Stimulated activated CD8-positive, alpha-beta memory T cell treated with anti-CD3 and anti-CD28 coated beads, Interleukin-4, amount 100 ng/mL, for 24 hours (primary cell): ENCODE measurements around the gene C2orf42.
"Not testable (repeated sequence)": the region's sequence is repeated elsewhere in the genome, so short reads cannot be mapped to it uniquely, and the experiment has no call there.

Experiments used
- DNase-seq: peaks from one replicate; pipeline ENCODE4 v3.0.0-alpha.2; 2020; ENCODE audit warnings: low read depth

Gene C2orf42

DNA sequence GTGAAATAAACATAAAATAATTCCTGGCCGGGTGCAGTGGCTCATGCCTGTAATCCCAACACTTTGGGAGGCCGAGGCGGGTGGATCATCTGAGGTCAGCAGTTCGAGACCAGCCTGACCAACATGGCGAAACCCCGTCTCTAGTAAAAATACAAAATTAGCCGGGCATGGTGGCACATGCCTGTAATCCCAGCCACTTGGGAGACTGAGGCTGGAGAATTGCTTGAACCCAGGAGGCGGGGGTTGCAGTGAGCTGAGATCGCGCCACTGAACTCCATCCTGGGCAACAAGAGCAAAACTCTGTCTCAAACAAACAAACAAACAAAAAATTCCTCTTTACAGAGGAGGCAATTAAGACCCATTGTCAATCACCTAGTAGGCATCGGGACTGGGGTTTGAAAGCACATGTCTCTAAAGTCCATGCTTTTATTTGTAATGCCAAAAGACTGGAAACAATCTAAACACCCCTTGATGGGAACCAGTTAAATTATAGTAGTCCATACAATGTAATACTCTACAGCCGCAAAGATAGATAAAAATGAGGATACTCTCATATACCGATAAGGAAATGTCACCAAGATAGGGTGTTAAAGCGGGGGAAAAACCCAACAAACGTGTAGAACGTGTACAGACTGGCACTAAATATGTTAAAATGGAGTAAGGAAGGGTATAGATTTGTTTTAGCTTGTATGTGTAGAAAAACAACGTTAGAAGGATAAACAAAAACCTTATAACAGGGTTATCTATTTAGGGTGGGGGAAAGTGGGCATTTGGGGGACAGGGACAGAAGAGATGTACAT, 59.3 kb downstream of the C2orf42 start:
- not testable (repeated sequence) for DNase-seq

GRCh38 chr2:70128005-70128404, 62.8 kb downstream of the C2orf42 start:
- no peak for DNase-seq

GRCh38 chr2:70126413-70126812, 64.4 kb downstream of the C2orf42 start:
- DNase-seq = no peak

GRCh38 chr2:70125498-70125898, 65.3 kb downstream of the C2orf42 start:
- DNase-seq = no peak

DNA sequence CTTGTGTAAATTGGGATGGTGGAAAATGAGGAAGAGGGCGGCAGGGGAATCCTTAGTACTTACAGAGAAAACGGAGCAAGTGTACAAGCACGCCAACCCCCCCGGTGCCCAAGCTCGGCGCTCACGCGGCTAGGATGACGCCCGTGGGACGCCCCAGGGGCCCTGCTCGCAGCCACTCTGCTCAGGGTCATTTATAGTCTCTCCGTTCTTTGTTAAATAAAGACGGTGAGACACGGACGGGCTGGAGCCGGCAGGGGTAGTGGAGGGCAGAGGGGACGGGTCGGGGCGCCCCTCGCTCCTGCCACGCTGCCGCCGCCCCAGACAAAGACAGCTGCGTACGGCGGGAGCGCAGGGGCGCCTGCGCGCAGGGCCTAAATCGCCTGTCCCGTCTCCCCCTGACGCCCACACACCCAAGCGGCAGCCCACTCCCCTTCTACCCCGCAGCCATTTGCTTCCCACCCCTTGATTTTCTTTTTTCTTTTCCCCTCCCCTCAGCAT, 65.8 kb downstream of the C2orf42 start:
- peak; percentile 52 for DNase-seq

DNA sequence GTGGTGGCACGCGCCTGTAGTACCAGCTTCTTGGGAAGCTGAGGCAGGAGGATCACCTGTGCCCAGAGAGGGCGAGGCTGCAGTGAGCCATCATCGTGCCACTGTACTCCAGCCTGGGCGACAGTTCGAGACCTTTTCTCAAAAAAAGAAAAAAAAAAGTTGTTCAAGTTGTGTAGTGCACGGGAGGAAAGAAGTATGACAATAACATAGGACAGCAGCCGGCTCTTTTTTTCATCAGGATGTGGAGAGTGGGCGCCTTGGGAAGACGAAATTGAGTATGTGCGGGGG, 67.0 kb downstream of the C2orf42 start:
- no peak for DNase-seq

- DNase-seq = no peak
Observed at GRCh38 chr2:70123051-70123828, 67.6 kb downstream of the C2orf42 start.

- DNase-seq = no peak
Observed at GRCh38 chr2:70122470-70122869, 68.3 kb downstream of the C2orf42 start.

DNA sequence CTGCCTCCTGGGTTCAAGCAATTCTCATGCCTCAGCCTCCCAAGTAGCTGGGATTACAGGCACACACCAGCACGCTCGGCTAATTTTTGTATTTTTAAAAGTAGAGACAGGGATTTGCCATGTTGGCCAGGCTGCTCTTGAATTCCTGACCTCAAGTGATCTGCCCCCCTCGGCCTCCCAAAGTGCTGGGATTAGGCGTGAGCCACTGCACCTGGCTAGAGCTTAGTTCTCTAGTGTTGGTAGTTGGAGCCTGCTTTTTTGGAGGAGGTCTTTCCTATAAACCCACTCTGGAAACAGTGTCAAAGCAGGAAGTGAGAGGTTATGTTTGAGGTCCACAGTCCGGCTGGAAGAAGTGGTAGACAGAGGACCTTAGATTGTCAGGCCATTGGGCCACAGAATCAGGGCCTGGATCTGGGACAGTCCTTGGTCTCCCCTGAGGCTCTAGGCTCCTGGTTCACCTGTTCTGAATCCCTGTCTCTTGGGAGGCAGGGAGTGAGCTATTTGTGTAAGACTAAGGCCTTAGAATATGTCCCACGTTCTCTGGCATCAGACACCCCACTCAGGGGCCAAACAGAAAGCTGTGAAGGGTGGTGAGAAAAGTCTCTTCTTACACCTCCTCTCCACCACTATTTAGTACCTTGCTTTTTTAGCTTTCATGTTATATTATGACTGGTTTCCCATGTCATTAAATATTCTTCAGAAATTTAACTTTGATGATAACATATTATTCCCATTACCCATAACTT, 69.0 kb downstream of the C2orf42 start:
- DNase-seq = no peak

DNA sequence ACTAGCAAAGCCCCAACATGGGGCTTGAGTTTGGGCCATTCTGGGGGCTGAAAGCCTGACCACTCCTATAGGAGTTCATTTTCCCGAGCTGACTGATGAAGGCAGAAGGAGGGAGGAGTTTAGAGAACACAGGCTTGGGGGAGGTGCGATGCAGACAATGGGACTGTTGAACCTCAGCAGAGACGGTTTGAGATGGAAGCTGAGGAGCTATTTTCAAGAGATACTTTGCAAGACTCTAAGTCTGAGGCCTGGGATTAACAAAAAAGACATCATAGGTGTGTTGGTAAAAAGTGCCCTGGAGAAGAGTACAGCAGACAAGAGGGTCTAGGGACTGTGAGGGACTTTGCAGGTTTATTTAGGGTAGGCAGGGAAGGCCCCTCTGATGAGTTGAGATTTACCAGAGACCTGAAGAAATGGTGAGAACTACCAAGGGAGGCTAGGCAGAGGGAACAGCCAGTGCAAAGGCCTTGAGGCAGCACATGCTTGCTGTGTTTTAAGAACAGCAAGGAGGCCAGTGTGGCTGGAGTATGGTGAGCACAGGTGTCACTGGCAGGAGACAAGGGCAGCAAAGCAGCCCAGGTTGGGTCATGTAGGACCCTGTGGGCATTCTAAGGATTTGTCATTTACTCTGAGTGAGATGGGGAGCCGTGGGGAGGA, 71.9 kb downstream of the C2orf42 start:
- no peak for DNase-seq

DNA sequence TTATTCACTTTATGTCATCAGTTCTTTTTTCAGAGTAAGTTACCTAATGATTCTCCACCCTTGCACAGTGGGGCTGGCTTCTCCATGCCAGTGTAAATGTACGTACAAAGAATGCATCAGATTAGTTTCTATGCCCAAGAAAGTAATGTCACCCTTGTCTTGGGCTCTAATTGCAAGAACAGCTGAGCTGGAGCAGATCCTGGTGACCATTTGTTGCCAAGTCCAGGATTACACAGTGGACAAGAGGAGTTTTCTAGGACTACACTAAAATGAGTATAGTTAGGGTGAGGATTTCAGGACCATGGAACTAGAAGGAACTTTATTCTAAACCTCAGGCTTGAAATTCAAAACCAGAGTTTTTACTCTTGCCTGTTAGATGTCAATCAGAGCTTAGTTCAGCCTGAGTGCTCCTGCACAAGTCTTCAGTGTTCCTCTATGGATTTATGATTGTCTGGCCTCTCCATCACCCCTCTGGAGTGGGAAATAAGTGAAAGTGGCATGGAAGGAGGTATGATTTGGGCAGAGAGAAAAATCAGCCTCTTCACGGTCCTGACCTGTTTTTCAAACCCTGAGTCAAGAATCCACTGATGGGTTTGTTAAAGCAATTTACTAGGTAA, 73.8 kb downstream of the C2orf42 start:
- no peak for DNase-seq

GRCh38 chr2:70115646-70116442, 75.0 kb downstream of the C2orf42 start:
- DNase-seq = no peak

GRCh38 chr2:70113359-70114070, 77.3 kb downstream of the C2orf42 start:
- DNase-seq = no peak

DNA sequence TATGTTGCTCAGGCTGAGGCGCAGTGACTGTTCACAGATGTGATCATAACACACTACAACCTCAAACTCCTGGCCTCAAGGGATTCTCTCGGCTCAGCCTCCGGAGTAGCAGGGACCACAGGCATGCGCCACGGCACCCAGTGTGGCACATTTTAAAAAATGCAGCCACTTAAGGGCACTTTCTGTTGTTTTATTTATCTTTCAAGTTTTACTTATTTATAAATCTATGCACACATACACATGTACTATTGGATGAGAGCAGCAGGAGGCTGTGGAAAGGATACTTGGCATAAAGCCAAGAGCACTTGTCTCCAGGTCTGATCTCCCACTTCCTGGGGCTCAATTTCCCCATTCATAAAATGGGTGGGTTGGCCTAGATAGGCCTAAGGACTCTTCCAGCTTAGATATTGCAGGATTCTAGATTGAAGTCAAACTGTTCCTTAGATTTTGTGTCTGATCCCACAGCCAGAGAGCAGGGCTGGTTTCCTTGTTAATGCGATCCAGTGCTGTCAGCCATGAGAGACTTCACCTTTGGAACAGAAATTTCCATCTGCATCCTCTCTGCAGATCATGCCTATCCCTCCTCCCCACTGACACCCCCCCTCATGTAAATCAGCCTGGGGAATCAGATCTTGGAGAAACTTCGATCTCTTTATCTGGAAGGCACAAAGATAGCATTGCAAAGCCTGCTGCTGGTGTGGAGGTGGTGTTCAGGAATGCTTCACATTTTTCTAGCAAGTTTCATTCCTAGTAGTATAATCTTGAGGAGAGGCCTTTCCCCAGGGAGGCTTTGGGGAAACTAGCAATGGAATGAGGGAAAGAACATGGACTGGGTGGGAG, 78.8 kb downstream of the C2orf42 start:
- DNase-seq = no peak

DNA sequence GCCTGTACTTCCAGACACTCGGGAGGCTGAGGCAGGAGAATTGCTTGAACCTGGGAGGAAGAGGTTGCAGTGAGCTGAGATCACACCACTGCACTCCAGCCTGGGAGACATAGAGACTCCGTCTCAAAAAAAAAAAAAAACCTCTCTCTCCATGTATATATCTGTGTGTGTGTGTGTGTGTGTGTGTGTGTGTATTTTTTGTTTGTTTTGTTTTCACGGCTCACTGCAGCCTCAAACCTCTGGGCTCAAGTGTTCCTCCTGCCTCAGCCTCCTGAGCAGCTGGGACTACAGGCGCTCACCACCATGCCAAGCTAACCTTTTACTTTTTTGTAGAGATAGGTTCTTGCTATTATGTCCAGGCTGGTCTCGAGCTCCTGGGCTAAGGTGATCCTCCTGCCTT, 80.4 kb downstream of the C2orf42 start:
- not testable (repeated sequence) for DNase-seq

DNA sequence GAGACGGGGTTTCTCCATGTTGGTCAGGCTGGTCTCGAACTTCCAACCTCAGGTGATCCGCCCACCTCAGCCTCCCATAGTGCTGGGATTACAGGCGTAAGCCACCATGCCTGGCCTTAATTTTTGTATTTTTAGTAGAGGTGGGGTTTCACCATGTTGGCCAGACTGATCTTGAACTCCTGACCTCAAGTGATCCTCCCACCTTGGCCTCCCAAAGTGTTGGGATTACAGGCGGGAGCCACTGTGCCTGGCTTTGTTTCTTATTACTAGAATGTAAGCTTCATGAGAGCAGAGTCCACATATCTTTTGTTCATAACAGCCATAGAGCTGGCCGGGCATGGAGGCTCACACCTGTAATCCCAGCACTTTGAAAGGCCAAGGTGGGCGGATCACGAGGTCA, 84.7 kb downstream of the C2orf42 start:
- not testable (repeated sequence) for DNase-seq

DNA sequence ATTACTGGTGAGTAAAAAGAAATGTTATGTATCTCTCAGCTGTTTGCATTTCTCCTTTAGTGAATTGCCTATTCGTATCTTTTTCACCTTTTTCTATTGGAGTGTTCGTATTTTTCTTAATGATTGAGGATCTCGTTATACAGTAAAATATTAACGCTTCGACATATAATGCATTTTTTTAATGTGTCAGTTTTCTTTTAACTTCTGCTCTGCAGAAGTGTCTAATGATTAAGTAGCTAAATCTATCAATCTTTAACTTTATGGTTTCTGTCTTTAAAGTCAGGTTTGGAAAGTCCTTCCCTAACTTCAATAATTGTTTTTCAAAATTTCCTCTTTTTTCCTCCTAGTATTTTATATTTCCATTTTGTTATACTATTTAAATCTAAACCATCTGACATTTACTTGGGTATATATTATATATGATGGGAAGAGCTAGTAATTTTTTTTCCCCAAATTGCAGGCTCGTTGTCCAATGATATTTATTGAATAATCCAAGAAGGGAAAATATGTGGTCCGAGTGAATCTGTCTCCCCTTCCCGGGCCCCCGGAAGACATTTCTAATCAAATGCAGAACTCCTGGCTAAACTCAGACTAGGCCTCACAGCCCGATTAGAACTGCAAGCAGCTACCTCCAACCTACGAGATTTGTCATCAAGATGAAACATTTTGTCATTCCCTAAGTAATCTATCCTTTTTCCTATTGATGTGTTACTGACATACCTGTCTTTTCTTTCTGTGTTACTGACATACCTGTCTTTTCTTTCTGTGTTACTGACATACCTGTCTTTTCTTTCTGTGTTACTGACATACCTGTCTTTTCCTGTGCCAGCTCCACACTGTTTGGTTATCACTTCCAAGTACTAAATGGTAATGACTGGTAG, 86.3 kb downstream of the C2orf42 start:
- no peak for DNase-seq

DNA sequence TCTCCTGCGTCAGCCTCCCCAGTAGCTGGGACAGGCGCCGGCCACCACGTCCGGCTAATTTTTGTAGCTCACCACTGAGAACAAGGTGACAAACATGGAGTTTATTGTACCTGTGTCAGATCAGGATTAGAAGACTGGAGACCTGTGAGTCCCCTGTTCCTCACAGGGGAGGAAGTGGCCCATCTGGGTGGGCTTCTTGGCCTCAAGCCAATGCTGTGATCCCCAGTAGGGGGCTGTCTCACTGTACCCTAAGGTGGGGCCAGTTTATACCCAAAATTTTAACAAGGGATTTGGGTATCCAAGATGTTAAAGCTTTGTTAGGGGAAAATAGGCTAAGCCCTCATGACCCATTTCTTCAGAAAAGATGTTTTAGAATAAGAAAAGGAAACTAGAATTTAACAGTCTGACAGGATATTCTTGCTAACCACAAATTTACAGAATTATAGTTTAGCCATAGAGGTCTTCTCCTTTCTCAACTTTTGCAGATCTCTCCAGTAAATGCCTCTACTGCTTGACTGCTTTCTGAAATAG, 87.2 kb downstream of the C2orf42 start:
- DNase-seq = no peak
